Posterior vena cava (tissue), 2 donors: ENCODE data around the gene NUDT2. TPM values are rescaled to one million over a fixed set of nuclear protein-coding genes. Genes with fewer than 3 reads are reported as not detected.
"Not testable (repeated sequence)": the region's sequence is repeated elsewhere in the genome, so short reads cannot be mapped to it uniquely, and the experiment has no call there.

Experiments
- DNase-seq: peaks from one replicate; pipeline ENCODE4 v3.0.0-alpha.2; 2020; ENCODE audit warnings: low spot score
- intact Hi-C, 2 donors: fragments of 100-400 bp; cut with DNase I; formaldehyde crosslinking; loops; one replicate each; pipeline versions ENCODE4 v1.14.1 to v1.14.2; 2022 to 2023
- total RNA-seq, 2 donors: library from RNA; stranded (reverse); fragmentation: NEBNext Ultra II Directional; extraction: Animal tissue kit (Norgen Biotek cat#: 25700); gene quantifications; one replicate each; pipeline ENCODE4 v1.2.1, GENCODE V29; 2021
- donor health status: DM: yes; HTN: yes; CAD: no.
- donor health status: DM: yes; HTN: yes; CAD: no.

NUDT2 gene
- total RNA-seq, 2 donors from 2014 or later, result 14.0 to 14.9 TPM

GRCh38 chr9:34366365-34366764 lies 37.0 kb downstream of the NUDT2 start:
- no peak for DNase-seq
- intact Hi-C loops, result no loop called here

GRCh38 chr9:34367751-34368410 lies 38.5 kb downstream of the NUDT2 start:
- DNase-seq, intact Hi-C loops: not testable (repeated sequence)

DNA sequence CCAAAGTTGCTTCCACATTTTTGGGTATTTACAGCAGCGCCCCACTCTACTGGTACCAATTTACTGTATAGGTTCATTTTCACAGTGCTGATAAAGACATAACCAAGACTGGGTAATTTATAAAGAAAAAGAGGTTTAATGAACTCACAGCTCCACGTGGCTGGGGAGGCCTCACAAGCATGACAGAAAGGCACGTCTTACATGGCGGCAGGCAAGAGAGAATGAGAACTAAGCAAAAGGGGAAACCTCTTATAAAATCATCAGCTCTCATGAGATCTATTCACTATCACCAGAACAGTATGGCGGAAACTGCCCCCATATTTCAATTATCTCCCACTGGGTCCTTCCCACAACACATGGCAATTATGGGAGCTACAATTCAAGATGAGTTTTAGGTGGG lies 39.4 kb downstream of the NUDT2 start:
- intact Hi-C loops, DNase-seq: not testable (repeated sequence)

- intact Hi-C loops, result loop anchor here in 1 of 2 donors (5.0 kb wide), 1 partner anchor 327 kb away; no protein-coding TSS in a partner anchor
Measured at GRCh38 chr9:34369636-34370035, 40.3 kb downstream of the NUDT2 start.

DNA sequence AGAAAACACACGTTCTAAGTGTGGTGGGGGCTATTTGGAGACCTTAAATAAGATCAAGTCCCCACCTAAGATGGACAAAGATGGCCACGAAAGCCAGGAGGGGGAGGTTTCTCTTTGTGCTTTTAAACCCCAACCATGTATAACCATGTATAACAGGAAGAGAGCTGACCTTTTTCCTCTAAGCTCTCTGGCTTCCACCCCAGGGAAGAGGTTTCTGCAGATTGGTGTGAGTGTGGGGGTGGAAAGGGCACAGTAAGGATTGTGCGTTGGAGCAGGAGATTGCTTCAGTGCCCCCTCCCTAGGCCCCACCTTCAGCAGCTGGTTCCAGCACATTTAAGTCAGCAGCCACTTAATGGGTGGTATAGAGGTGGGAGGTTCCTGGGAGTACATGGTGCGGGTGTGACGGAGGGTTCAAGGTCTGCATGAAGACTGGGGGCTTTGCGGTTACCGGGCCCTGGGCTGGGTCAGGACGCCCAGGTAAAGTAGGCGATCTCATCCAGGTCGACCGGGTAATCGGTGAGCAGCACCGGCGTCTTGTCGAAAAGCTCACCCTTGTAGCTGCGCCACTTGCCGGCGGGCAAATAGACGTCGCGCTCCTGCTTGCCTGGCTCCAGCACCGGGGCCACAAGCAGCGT lies 41.1 kb downstream of the NUDT2 start:
- intact Hi-C loops, result loop anchor here in 1 of 2 donors (5.0 kb wide), 1 partner anchor 328 kb away; no protein-coding TSS in a partner anchor

More at GRCh38 chr9:34369636-34370035, 40.3 kb downstream of the NUDT2 start:
- no peak for DNase-seq

GRCh38 chr9:34370970-34371880 lies 41.9 kb downstream of the NUDT2 start:
- DNase-seq, result no peak

More for the DNA sequence above, 41.1 kb downstream of the NUDT2 start:
- DNase-seq, result no peak

GRCh38 chr9:34371886-34372466 lies 42.6 kb downstream of the NUDT2 start:
- no peak for DNase-seq
- intact Hi-C loops, result loop anchor here in 1 of 2 donors (5.0 kb wide), 1 partner anchor 330 kb away; no protein-coding TSS in a partner anchor

More at GRCh38 chr9:34370970-34371880, 41.9 kb downstream of the NUDT2 start:
- intact Hi-C loops, result loop anchor here in 1 of 2 donors (5.0 kb wide), 1 partner anchor 329 kb away; no protein-coding TSS in a partner anchor

DNA sequence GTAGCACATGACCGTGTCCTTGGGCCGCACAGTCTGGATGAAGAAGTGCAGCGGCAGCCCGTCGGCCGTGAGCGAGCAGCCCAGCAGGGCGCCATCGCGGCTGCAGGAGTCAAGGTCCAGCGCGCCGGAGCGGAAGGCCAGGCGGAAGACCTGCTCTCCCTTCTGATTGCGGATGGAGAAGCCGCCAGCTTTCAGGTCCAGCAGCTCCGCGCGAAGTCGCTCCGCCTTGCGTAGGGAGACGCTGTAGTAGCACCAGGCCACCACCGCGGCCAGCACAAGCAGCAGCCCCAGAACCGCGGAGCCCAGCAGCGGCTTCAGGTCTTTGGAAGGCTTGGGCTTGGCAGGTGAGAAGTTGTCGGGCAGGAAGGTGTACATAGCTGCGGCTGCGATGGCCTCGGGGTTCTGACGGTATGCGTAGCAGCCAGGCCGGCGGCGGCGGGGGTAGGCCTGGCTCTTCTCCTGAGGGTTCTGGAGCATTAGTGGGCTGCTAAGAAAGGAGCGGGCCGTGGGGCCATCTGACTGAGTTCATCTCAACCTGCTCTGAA lies 43.2 kb downstream of the NUDT2 start:
- intact Hi-C loops, result loop anchor here in 1 of 2 donors (5.0 kb wide), 1 partner anchor 330 kb away; no protein-coding TSS in a partner anchor
- DNase-seq, result no peak

- no peak for DNase-seq
Measured at GRCh38 chr9:34373749-34374148, 44.4 kb downstream of the NUDT2 start.

DNA sequence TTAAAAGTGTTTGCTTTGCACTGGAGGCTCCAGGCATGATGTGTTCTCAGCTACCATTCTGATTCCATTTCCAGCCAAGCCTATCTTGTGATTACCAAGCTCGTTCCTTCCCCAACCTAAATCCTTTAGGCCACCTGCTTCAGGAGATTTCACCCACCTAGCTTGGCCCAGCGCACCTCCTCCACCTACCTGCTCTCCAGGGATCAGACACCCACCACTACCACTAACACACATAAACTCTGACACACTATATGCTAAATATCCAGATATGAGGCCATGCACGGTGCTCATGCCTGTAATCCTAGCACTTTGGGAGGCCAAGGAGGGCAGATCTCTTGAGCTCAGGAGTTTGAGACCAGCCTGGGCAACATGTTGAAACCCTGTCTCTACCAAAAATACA lies 45.0 kb downstream of the NUDT2 start:
- DNase-seq, result no peak
- intact Hi-C loops, result loop anchor here in 1 of 2 donors (5.0 kb wide), 1 partner anchor 332 kb away; no protein-coding TSS in a partner anchor

More at GRCh38 chr9:34373749-34374148, 44.4 kb downstream of the NUDT2 start:
- intact Hi-C loops, result loop anchor here in 1 of 2 donors (5.0 kb wide), 1 partner anchor 331 kb away; no protein-coding TSS in a partner anchor

- no peak for DNase-seq
Measured at GRCh38 chr9:34374905-34375552, 45.7 kb downstream of the NUDT2 start.

DNA sequence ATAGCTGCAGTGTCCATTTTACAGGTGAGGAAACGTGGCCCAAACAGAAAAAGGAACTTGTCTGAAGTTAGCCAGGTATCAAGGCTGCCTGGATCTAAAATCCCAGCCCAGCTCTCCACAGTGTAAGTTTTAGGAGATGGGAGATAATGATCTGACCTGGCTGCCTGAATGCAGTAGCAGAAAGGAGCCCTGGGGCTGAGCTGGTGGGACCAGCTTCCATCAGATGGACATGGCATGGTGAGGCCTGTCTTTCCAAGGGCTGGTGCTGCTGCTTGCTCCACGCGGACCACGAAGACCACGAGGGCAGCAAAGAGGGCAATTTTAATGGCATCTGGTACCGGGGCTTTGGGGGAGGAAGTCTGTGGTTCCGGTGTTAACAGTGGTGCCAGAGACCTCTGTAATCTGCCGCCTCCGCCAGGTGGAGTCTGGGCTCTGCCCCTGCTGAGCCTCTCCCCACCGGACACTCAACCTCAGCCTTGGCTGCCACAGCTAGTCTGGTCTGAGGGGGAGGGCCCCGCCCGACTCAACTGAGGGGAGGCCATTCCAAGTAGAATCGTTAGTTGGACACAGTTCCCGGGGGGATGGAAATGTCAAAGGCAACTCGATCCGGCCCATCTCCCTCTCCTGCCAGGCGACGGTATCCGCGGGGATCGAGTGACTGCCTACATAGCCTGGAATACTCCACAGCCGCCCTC lies 46.7 kb downstream of the NUDT2 start:
- intact Hi-C loops, result loop anchor here in 1 of 2 donors (2.0 kb wide), 1 partner anchor 37 kb away; no protein-coding TSS in a partner anchor
- peak; percentile 89 for DNase-seq

More at GRCh38 chr9:34374905-34375552, 45.7 kb downstream of the NUDT2 start:
- intact Hi-C loops, result loop anchor here in 1 of 2 donors (5.0 kb wide), 1 partner anchor 333 kb away; no protein-coding TSS in a partner anchor

GRCh38 chr9:34376596-34377403 lies 47.4 kb downstream of the NUDT2 start, which contains the start of gene MYORG:
MYORG (minus strand) TSS chr9:34376898; CDS start chr9:34372943, 3,955 bp downstream.
- DNase-seq, result peak; percentile 97
- intact Hi-C loops, result loop anchor here in 1 of 2 donors (2.0 kb wide), 1 partner anchor 38 kb away; no protein-coding TSS in a partner anchor

- intact Hi-C loops, result loop anchor here in 1 of 2 donors (2.0 kb wide), 1 partner anchor 39 kb away; no protein-coding TSS in a partner anchor
- peak; percentile 81 for DNase-seq
Measured at GRCh38 chr9:34377404-34377746, 48.0 kb downstream of the NUDT2 start.

GRCh38 chr9:34378376-34379060 lies 49.1 kb downstream of the NUDT2 start:
- intact Hi-C loops, result loop anchor here in 1 of 2 donors (2.0 kb wide), 1 partner anchor 46 kb away; no protein-coding TSS in a partner anchor
- no peak for DNase-seq
